H9 (cell line): Measurements from ENCODE around the gene EPB41L5. TPM values are rescaled to one million over a fixed set of nuclear protein-coding genes. Genes with fewer than 3 reads are reported as not detected.

ENCODE experiments used
- DNase-seq: peaks from one replicate; pipeline ENCODE4 v3.0.0-alpha.2; 2017
- H2AFZ ChIP-seq: one replicate; pipeline ENCODE4 v1.6.1; 2013; ENCODE audit warnings: mild to moderate bottlenecking, low read length, control low read depth, moderate library complexity
- H2AK5ac ChIP-seq: 2 replicates; pipeline ENCODE4 v1.6.1; 2013; ENCODE audit warnings: low read length, control low read depth, mixed read lengths; ENCODE audit not compliant: insufficient read length
- H2BK120ac ChIP-seq: one replicate; pipeline ENCODE4 v1.6.1; 2013; ENCODE audit warnings: low read depth, mild to moderate bottlenecking, low read length, control low read depth, inconsistent platforms; ENCODE audit not compliant: poor library complexity, severe bottlenecking
- H2BK12ac ChIP-seq: 2 replicates; pipeline ENCODE4 v1.6.1; 2013; ENCODE audit warnings: low read length, control low read depth, mixed read lengths, low read depth; ENCODE audit not compliant: insufficient read length
- H2BK15ac ChIP-seq: 2 replicates; pipeline ENCODE4 v1.6.1; 2013; ENCODE audit warnings: low read depth, low read length, control low read depth
- H2BK20ac ChIP-seq: one replicate; pipeline ENCODE4 v1.6.1; 2013; ENCODE audit warnings: low read depth, mild to moderate bottlenecking, low read length, control low read depth, inconsistent platforms; ENCODE audit not compliant: poor library complexity, severe bottlenecking
- H2BK5ac ChIP-seq: 2 replicates; pipeline ENCODE4 v1.6.1; 2013; ENCODE audit warnings: low read length, control low read depth, mixed read lengths; ENCODE audit not compliant: insufficient read length
- H3K14ac ChIP-seq: 2 replicates; pipeline ENCODE4 v1.6.1; 2013; ENCODE audit warnings: low read length, control low read depth; ENCODE audit not compliant: insufficient read depth
- H3K18ac ChIP-seq: 2 replicates; pipeline ENCODE4 v1.6.1; 2013; ENCODE audit warnings: low read depth, mild to moderate bottlenecking, mixed read lengths, low read length, control low read depth; ENCODE audit not compliant: insufficient read length
- H3K23ac ChIP-seq: 2 replicates; pipeline ENCODE4 v1.6.1; 2013; ENCODE audit warnings: low read length, control low read depth, mixed read lengths, low read depth; ENCODE audit not compliant: insufficient read length
- H3K23me2 ChIP-seq: 2 replicates; pipeline ENCODE4 v1.6.1; 2013; ENCODE audit warnings: low read depth, mild to moderate bottlenecking, mixed read lengths, low read length, control low read depth; ENCODE audit not compliant: insufficient read length, poor library complexity, severe bottlenecking
- H3K27ac ChIP-seq: 2 replicates; pipeline ENCODE4 v1.5.1; 2013; ENCODE audit warnings: low read length, control low read depth, mixed read lengths, low read depth; ENCODE audit not compliant: insufficient read length
- H3K27me3 ChIP-seq: 2 replicates; pipeline ENCODE4 v1.6.1; 2013; ENCODE audit warnings: low read length, control low read depth, inconsistent platforms; ENCODE audit not compliant: insufficient read depth
- H3K4ac ChIP-seq: 2 replicates; pipeline ENCODE4 v1.6.1; 2013; ENCODE audit warnings: low read depth, mild to moderate bottlenecking, control low read depth, inconsistent platforms, low read length, moderate library complexity
- H3K4me1 ChIP-seq: 2 replicates; pipeline ENCODE4 v1.6.1; 2013; ENCODE audit warnings: low read length, control low read depth, inconsistent platforms; ENCODE audit not compliant: insufficient read depth
- H3K4me2 ChIP-seq: 2 replicates; pipeline ENCODE4 v1.6.1; 2013; ENCODE audit warnings: low read length, control low read depth, mixed read lengths; ENCODE audit not compliant: insufficient read length, insufficient read depth
- H3K56ac ChIP-seq: 2 replicates; pipeline ENCODE4 v1.6.1; 2013; ENCODE audit warnings: low read depth, mild to moderate bottlenecking, mixed read lengths, low read length, control low read depth; ENCODE audit not compliant: insufficient read length
- H3K79me1 ChIP-seq: 2 replicates; pipeline ENCODE4 v1.6.1; 2013; ENCODE audit warnings: low read depth, mild to moderate bottlenecking, moderate library complexity, low read length, control low read depth, inconsistent platforms; ENCODE audit not compliant: insufficient read depth, poor library complexity, severe bottlenecking
- H3K79me2 ChIP-seq: 2 replicates; pipeline ENCODE4 v1.6.1; 2013; ENCODE audit warnings: low read length, control low read depth, inconsistent platforms; ENCODE audit not compliant: insufficient read depth
- H3K9ac ChIP-seq: 2 replicates; pipeline ENCODE4 v1.6.1; 2013; ENCODE audit warnings: low read length, control low read depth, mixed read lengths; ENCODE audit not compliant: insufficient read length; ENCODE audit errors: extremely low read depth
- H3K9me3 ChIP-seq: one replicate; pipeline ENCODE4 v1.6.1; 2013; ENCODE audit warnings: low read depth, low read length, inconsistent platforms; ENCODE audit not compliant: control insufficient read depth
- H3T11ph ChIP-seq: one replicate; pipeline ENCODE4 v1.6.1; 2013; ENCODE audit warnings: mild to moderate bottlenecking, low read length, control low read depth, inconsistent platforms
- H4K20me1 ChIP-seq: one replicate; pipeline ENCODE4 v1.6.1; 2013; ENCODE audit not compliant: control insufficient read depth, insufficient read length, insufficient read depth
- H4K5ac ChIP-seq: 2 replicates; pipeline ENCODE4 v1.6.1; 2013; ENCODE audit warnings: low read depth, mild to moderate bottlenecking, mixed read lengths, low read length, control low read depth; ENCODE audit not compliant: insufficient read length
- H4K8ac ChIP-seq: replicated peaks from 2 replicates; pipeline ENCODE4 v1.6.1; 2013; ENCODE audit warnings: low read length, control low read depth, mixed read lengths, low read depth; ENCODE audit not compliant: insufficient read length
- H4K91ac ChIP-seq: 2 replicates; pipeline ENCODE4 v1.6.1; 2013; ENCODE audit warnings: low read depth, mild to moderate bottlenecking, moderate library complexity, mixed read lengths, low read length, control low read depth; ENCODE audit not compliant: insufficient read length
- H3K27ac Mint-ChIP-seq, 3 experiments: 2 replicates in 2 of 3; 3 replicates in 1 of 3; pipeline ENCODE4 v1.8.0; 2020 to 2021; ENCODE audit warnings: mixed read lengths in 3 of 3, mild to moderate bottlenecking in 1 of 3, moderate library complexity in 1 of 3
- H3K27me3 Mint-ChIP-seq: 2 replicates; pipeline ENCODE4 v1.8.0; 2021; ENCODE audit warnings: low read depth, mild to moderate bottlenecking, moderate library complexity, mixed read lengths
- H3K36me3 Mint-ChIP-seq, 3 experiments: 2 replicates in 2 of 3; 3 replicates in 1 of 3; pipeline ENCODE4 v1.8.0; 2020 to 2021; ENCODE audit warnings: low read depth in 3 of 3, mixed read lengths in 3 of 3; ENCODE audit not compliant: insufficient read depth in 1 of 3
- H3K4me1 Mint-ChIP-seq, 2 experiments: 2 replicates each; pipeline ENCODE4 v1.8.0; 2020; ENCODE audit warnings: mixed read lengths in 2 of 2
- H3K4me3 Mint-ChIP-seq, 2 experiments: 2 replicates in 1 of 2; 3 replicates in 1 of 2; pipeline ENCODE4 v1.8.0; 2020 to 2021; ENCODE audit warnings: mild to moderate bottlenecking in 2 of 2, mixed read lengths in 2 of 2, moderate library complexity in 1 of 2
- H3K9me3 Mint-ChIP-seq, 2 experiments: 2 replicates in 1 of 2; 3 replicates in 1 of 2; pipeline ENCODE4 v1.8.0; 2020; ENCODE audit warnings: mild to moderate bottlenecking in 2 of 2, mixed read lengths in 2 of 2, moderate library complexity in 1 of 2
- WGBS: extraction: QIAGEN DNeasy Blood & Tissue Kit; methylation state at CpG from one replicate; pipeline ENCODE4 v1.1.7; 2013; ENCODE audit warnings: missing lambda C conversion rate, low lambda C conversion rate, mixed read lengths; ENCODE audit not compliant: insufficient read length; ENCODE audit errors: extremely low coverage; 5-methylcytosine and 5-hydroxymethylcytosine counted together
- total RNA-seq: library from RNA; stranded (reverse); gene quantifications from 2 replicates; pipeline ENCODE4 v1.2.1, GENCODE V29; 2021
- TF ChIP-seq, protein P1 (sequence below): fragments of 200-600 bp; sonication (generic); conservative IDR thresholded peaks from 3 replicates; pipeline ENCODE4 v1.8.0; 2021; ENCODE audit warnings: antibody characterized with exemption, mild to moderate bottlenecking

Gene EPB41L5
- total RNA-seq, 1 experiment from 2014 or later, result 40.4 TPM

DNA sequence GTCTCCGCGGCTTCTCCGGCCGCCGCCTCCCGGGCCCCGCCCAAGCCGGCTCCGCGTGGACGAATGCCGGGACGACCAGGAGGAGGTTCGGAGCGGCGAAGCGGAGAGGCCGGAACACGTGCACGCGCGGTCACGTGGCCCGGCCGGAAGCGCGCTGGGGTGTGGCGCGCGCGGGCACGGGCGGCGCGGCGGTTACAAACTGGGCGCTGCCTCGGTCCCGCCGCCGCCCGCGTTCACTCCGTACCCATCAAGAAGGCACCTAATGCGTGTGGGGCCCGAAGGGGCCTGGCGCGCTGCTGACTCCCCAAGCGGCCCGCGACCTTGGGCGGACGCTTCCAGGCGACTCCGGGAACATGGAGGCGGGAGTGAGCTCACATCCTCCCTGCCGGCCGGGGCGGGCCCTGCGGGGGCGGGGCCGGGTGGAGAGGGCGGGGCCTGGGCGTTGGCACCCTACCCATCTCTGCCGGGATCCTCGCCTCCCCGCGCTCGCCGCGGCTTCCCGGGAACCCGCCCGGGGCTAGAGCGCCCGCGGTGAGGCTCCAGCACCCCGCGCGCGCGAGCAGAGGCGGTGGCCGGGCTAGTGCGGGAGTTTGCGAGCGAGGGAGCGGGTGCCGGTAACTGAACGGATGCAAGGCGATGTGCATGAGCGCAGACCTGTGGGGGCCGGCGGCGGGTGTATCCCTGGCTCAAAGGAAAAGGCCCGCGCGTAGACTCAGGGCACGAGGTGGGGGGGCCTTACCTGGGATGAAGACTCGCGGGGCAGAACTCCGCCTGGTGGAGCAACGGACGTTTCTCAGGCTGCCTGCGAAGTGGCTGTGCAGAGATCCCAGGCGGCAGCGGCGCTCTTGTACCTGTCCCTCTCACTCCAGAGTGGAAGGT is 210.4 kb downstream of the EPB41L5 start, which contains the start of gene TMEM185B:
Gene TMEM185B (minus strand): TSS at position 367 of the 879 bp plus-strand sequence. CDS start 424 bp downstream, outside the sequence.
- no peak within 1 kb of the TSS for H2BK120ac ChIP-seq
- no peaks in the 10 kb centered on the region; the same call in 1 of the 2 replicates for H3K79me2 ChIP-seq
- DNase-seq, result peak; percentile 90
- peaks cover 4% of the 10 kb centered on the region for H3K9me3 ChIP-seq
- no peak within 1 kb of the TSS for H3K27ac ChIP-seq
- no peak within 1 kb of the TSS for H3K23ac ChIP-seq
- H3K56ac ChIP-seq, result no peak within 1 kb of the TSS
- H2BK20ac ChIP-seq, result no peak within 1 kb of the TSS
- no peak within 1 kb of the TSS for H2BK15ac ChIP-seq
- H3K27me3 ChIP-seq, result peaks cover 10% of the 10 kb centered on the region; the same call in 1 of the 2 replicates
- H2AK5ac ChIP-seq, result no peak within 1 kb of the TSS
- H4K20me1 ChIP-seq, result peaks cover 2% of the 10 kb centered on the region
- H3K79me1 ChIP-seq, result no peaks in the 10 kb centered on the region
- no peak within 1 kb of the TSS for H4K8ac ChIP-seq
- H3K4me2 ChIP-seq, result peak within 1 kb of the TSS; percentile 53
- H3K23me2 ChIP-seq, result no peaks in the 10 kb centered on the region
- Mint-ChIP-seq H3K9me3 (peaks cover 6 to 9% of the 10 kb centered on the region in 2 experiments), H3K27me3 (peaks cover 58% of the 10 kb centered on the region), H3K4me1 (peaks cover 24 to 35% of the 10 kb centered on the region in 2 experiments), H3K4me3 (peak within 1 kb of the TSS; percentile 67 to 80), H3K27ac (peak within 1 kb of the TSS in 1 of 3 experiments; percentile 76; a peak in 2 of 7 replicates), H3K36me3 (peaks cover 10 to 25% (median 23%) of the 10 kb centered on the region in 3 experiments)
- H3K4me1 ChIP-seq, result no peaks in the 10 kb centered on the region
- WGBS, result no CpG with 5 or more reads among the region's 108 CpGs
- no peak within 1 kb of the TSS for H4K5ac ChIP-seq
- H3K18ac ChIP-seq, result peak within 1 kb of the TSS; percentile 81
- H2BK12ac ChIP-seq, result no peak within 1 kb of the TSS
- no peak within 1 kb of the TSS for H2AFZ ChIP-seq
- H2BK5ac ChIP-seq, result no peak within 1 kb of the TSS
- peak within 1 kb of the TSS; percentile 85 for H3K14ac ChIP-seq
- H3K4ac ChIP-seq, result no peak within 1 kb of the TSS
- TF ChIP-seq, protein P1, sequence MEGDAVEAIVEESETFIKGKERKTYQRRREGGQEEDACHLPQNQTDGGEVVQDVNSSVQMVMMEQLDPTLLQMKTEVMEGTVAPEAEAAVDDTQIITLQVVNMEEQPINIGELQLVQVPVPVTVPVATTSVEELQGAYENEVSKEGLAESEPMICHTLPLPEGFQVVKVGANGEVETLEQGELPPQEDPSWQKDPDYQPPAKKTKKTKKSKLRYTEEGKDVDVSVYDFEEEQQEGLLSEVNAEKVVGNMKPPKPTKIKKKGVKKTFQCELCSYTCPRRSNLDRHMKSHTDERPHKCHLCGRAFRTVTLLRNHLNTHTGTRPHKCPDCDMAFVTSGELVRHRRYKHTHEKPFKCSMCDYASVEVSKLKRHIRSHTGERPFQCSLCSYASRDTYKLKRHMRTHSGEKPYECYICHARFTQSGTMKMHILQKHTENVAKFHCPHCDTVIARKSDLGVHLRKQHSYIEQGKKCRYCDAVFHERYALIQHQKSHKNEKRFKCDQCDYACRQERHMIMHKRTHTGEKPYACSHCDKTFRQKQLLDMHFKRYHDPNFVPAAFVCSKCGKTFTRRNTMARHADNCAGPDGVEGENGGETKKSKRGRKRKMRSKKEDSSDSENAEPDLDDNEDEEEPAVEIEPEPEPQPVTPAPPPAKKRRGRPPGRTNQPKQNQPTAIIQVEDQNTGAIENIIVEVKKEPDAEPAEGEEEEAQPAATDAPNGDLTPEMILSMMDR, result peak; percentile 54
- no peak within 1 kb of the TSS for H4K91ac ChIP-seq
- H3T11ph ChIP-seq, result no peak within 1 kb of the TSS
- no peak within 1 kb of the TSS for H3K9ac ChIP-seq
